ENCODE results near the gene ME3. TPM values are rescaled to one million over a fixed set of nuclear protein-coding genes. Genes with fewer than 3 reads are reported as not detected.

ME3 gene
- polyA plus RNA-seq, 1 experiment: 7.1 TPM

- Histone ChIP-seq H3K27ac (ENCODE audit: low read depth, low read length) (no peak overlapping the region), H3K9me3 (ENCODE audit: control insufficient read depth, insufficient read depth, low read length) (no peaks in the 10 kb centered on the region), H3K4me3 (ENCODE audit: low read depth, low read length) (no peak overlapping the region), H3K27me3 (ENCODE audit: control insufficient read depth, insufficient read depth, low read length) (no peaks in the 10 kb centered on the region)
- no peak for TF ChIP-seq CTCF (IDR thresholded peaks at IDR 0.05; ENCODE audit: low read depth, low read length)
- no peak for DNase-seq (ENCODE audit: low read depth, low spot score)
- CTCF ChIA-PET: interaction anchor here (0.9 kb wide), 1 partner anchor 10 kb away, joined by 3 read pairs; no protein-coding TSS in a partner anchor
- POLR2A ChIA-PET: no interaction called here
These were observed 46.1 kb upstream of the ME3 start for GRCh38 chr11:86718521-86718920.

GRCh38 chr11:86717817-86718501, 45.5 kb upstream of the ME3 start:
- TF ChIP-seq CTCF (IDR thresholded peaks at IDR 0.05; ENCODE audit: low read depth, low read length): no peak
- DNase-seq (ENCODE audit: low read depth, low spot score): no peak
- ChIA-PET CTCF (interaction anchor here (0.9 kb wide), 1 partner anchor 9 kb away, joined by 3 read pairs; no protein-coding TSS in a partner anchor), POLR2A (no interaction called here)
- Histone ChIP-seq H3K27ac (ENCODE audit: low read depth, low read length) (no peak overlapping the region), H3K9me3 (ENCODE audit: control insufficient read depth, insufficient read depth, low read length) (no peaks in the 10 kb centered on the region), H3K4me3 (ENCODE audit: low read depth, low read length) (no peak overlapping the region), H3K27me3 (ENCODE audit: control insufficient read depth, insufficient read depth, low read length) (no peaks in the 10 kb centered on the region)

- CTCF ChIA-PET: no interaction called here
These were observed 43.2 kb upstream of the ME3 start for GRCh38 chr11:86715611-86716010.

GRCh38 chr11:86713552-86713951, 41.1 kb upstream of the ME3 start:
- TF ChIP-seq CTCF (IDR thresholded peaks at IDR 0.05; ENCODE audit: low read depth, low read length): no peak
- CTCF ChIA-PET: no interaction called here
- Histone ChIP-seq H3K4me3 (ENCODE audit: low read depth, low read length) (no peak overlapping the region), H3K27ac (ENCODE audit: low read depth, low read length) (no peak overlapping the region), H3K27me3 (ENCODE audit: control insufficient read depth, insufficient read depth, low read length) (no peaks in the 10 kb centered on the region), H3K9me3 (ENCODE audit: control insufficient read depth, insufficient read depth, low read length) (no peaks in the 10 kb centered on the region)
- no peak for DNase-seq (ENCODE audit: low read depth, low spot score)
- POLR2A ChIA-PET: no interaction called here

More at GRCh38 chr11:86715611-86716010, 43.2 kb upstream of the ME3 start:
- Histone ChIP-seq H3K9me3 (ENCODE audit: control insufficient read depth, insufficient read depth, low read length) (no peaks in the 10 kb centered on the region), H3K27ac (ENCODE audit: low read depth, low read length) (no peak overlapping the region), H3K4me3 (ENCODE audit: low read depth, low read length) (no peak overlapping the region), H3K27me3 (ENCODE audit: control insufficient read depth, insufficient read depth, low read length) (no peaks in the 10 kb centered on the region)
- DNase-seq (ENCODE audit: low read depth, low spot score): no peak
- POLR2A ChIA-PET: no interaction called here
- TF ChIP-seq CTCF (IDR thresholded peaks at IDR 0.05; ENCODE audit: low read depth, low read length): no peak

- TF ChIP-seq CTCF (IDR thresholded peaks at IDR 0.05; ENCODE audit: low read depth, low read length): no peak
- no peak overlapping the region for H3K27ac ChIP-seq (ENCODE audit: low read depth, low read length)
- CTCF ChIA-PET: no interaction called here
- H3K4me3 ChIP-seq (ENCODE audit: low read depth, low read length): no peak overlapping the region
- no peak for DNase-seq (ENCODE audit: low read depth, low spot score)
- H3K9me3 ChIP-seq (ENCODE audit: control insufficient read depth, insufficient read depth, low read length): no peaks in the 10 kb centered on the region
- POLR2A ChIA-PET: no interaction called here
- no peaks in the 10 kb centered on the region for H3K27me3 ChIP-seq (ENCODE audit: control insufficient read depth, insufficient read depth, low read length)
These were observed 38.5 kb upstream of the ME3 start for GRCh38 chr11:86710936-86711335.
